NK-92 (cell line): ENCODE results near the gene CCNL1.
"Not testable (repeated sequence)": the region's sequence is repeated elsewhere in the genome, so short reads cannot be mapped to it uniquely, and the experiment has no call there.

Experiments
- DNase-seq: peaks from one replicate; lab custom pipeline; 2025; ENCODE audit not compliant: unreplicated experiment; lab: John Stamatoyannopoulos, UW

CCNL1 gene

GRCh38 chr3:157172746-157173145 is 12.8 kb upstream of the CCNL1 start:
- DNase-seq, result no peak

GRCh38 chr3:157170861-157171260 is 10.9 kb upstream of the CCNL1 start:
- DNase-seq, result no peak

- DNase-seq, result no peak
Observed at GRCh38 chr3:157167371-157168042, 7.6 kb upstream of the CCNL1 start.

- DNase-seq, result no peak
Observed at GRCh38 chr3:157166561-157166960, 6.6 kb upstream of the CCNL1 start.

- DNase-seq, result no peak
Observed at GRCh38 chr3:157166115-157166514, 6.2 kb upstream of the CCNL1 start.

GRCh38 chr3:157163217-157163953 is 3.4 kb upstream of the CCNL1 start:
- DNase-seq, result no peak

- not testable (repeated sequence) for DNase-seq
Observed at GRCh38 chr3:157162620-157163019, 2.7 kb upstream of the CCNL1 start.

- no peak for DNase-seq
Observed at GRCh38 chr3:157160658-157161424, 894 bp upstream of the CCNL1 start.

GRCh38 chr3:157159037-157159761 is 748 bp downstream of the CCNL1 start:
- peak; percentile 30 for DNase-seq

GRCh38 chr3:157157836-157158235 is 2.1 kb downstream of the CCNL1 start:
- no peak for DNase-seq

GRCh38 chr3:157156837-157157635 is 2.9 kb downstream of the CCNL1 start:
- no peak for DNase-seq

GRCh38 chr3:157155591-157155990 is 4.4 kb downstream of the CCNL1 start:
- DNase-seq, result no peak

- DNase-seq, result no peak
Observed at GRCh38 chr3:157154563-157155330, 5.2 kb downstream of the CCNL1 start.

GRCh38 chr3:157152930-157153329 is 7.0 kb downstream of the CCNL1 start:
- no peak for DNase-seq

- DNase-seq, result no peak
Observed at GRCh38 chr3:157152438-157152837, 7.5 kb downstream of the CCNL1 start.

GRCh38 chr3:157151627-157152026 is 8.3 kb downstream of the CCNL1 start:
- no peak for DNase-seq

GRCh38 chr3:157151151-157151550 is 8.8 kb downstream of the CCNL1 start:
- no peak for DNase-seq

GRCh38 chr3:157149136-157149696 is 10.7 kb downstream of the CCNL1 start:
- DNase-seq, result no peak

- no peak for DNase-seq
Observed at GRCh38 chr3:157148196-157148889, 11.6 kb downstream of the CCNL1 start.
